GM23338 (cell line): ENCODE data around the gene PGAM5.

ENCODE experiments used
- CREB1 ChIP-seq: fragments of 250-450 bp; sonication (Bioruptor Pico); IDR thresholded peaks from 2 replicates; pipeline ENCODE4 v1.5.0; 2020; ENCODE audit warnings: low read depth, mild to moderate bottlenecking, moderate library complexity
- EZH2 ChIP-seq: fragments of 200-600 bp; sonication (generic); IDR thresholded peaks from one replicate; pipeline ENCODE4 v1.8.0; 2017; ENCODE audit warnings: antibody characterized with exemption, mild to moderate bottlenecking, low read depth; ENCODE audit not compliant: unreplicated experiment
- EZH2phosphoT487 ChIP-seq: fragments of 200-600 bp; sonication (generic); IDR thresholded peaks from one replicate; pipeline ENCODE4 v1.8.1; 2018; ENCODE audit warnings: antibody characterized with exemption; ENCODE audit not compliant: unreplicated experiment
- JUNB ChIP-seq: IDR thresholded peaks from one replicate; pipeline ENCODE4 v1.6.1; 2016; ENCODE audit warnings: antibody characterized with exemption; ENCODE audit not compliant: unreplicated experiment
- NANOG ChIP-seq: IDR thresholded peaks from 2 replicates; pipeline ENCODE4 v1.6.1; 2016; ENCODE audit warnings: antibody characterized with exemption, borderline replicate concordance
- POLR2AphosphoS5 ChIP-seq: IDR thresholded peaks from 2 replicates; pipeline ENCODE4 v1.6.1; 2016; ENCODE audit warnings: antibody characterized with exemption, low read depth
- ZNF114 ChIP-seq: fragments of 250-450 bp; sonication (Bioruptor Pico); IDR thresholded peaks from 2 replicates; pipeline ENCODE4 v1.5.0; 2020; ENCODE audit warnings: mild to moderate bottlenecking, moderate library complexity
- TF ChIP-seq, protein P1 (sequence below), 2 experiments: fragments of 200-600 bp in 1 of 2; sonication (generic) in 1 of 2; conservative IDR thresholded peaks; 2 replicates each; pipeline versions ENCODE4 v1.5.1 to v1.6.1; 2016 to 2017; ENCODE audit warnings: antibody characterized with exemption in 2 of 2, low read depth in 2 of 2, mild to moderate bottlenecking in 2 of 2, moderate library complexity in 1 of 2
- TF ChIP-seq, protein P2 (sequence below): IDR thresholded peaks from one replicate; pipeline ENCODE4 v1.6.1; 2018; ENCODE audit warnings: antibody characterized with exemption; ENCODE audit not compliant: unreplicated experiment

DNA sequence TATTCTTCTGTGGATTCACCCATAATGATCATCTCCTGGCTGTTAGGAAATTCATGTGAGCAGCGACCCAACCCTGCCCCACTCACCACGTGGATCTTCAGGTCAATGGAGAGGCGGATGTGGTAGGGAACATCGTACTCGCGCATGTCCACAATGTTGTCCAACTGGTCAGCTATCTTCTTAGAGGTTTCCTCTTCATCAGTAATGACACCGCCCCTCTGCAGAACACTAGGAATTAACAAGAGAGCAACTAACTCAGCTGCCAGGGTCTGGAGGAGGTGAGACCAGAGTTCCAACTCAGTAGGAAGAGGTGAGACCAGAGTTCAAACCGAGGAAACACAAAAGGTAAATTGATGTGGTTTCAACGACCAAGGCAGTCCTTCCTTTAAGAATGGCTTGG is 33.1 kb upstream of the PGAM5 start:
- no peak for TF ChIP-seq NANOG
- TF ChIP-seq JUNB, result no peak
- TF ChIP-seq, protein P1, sequence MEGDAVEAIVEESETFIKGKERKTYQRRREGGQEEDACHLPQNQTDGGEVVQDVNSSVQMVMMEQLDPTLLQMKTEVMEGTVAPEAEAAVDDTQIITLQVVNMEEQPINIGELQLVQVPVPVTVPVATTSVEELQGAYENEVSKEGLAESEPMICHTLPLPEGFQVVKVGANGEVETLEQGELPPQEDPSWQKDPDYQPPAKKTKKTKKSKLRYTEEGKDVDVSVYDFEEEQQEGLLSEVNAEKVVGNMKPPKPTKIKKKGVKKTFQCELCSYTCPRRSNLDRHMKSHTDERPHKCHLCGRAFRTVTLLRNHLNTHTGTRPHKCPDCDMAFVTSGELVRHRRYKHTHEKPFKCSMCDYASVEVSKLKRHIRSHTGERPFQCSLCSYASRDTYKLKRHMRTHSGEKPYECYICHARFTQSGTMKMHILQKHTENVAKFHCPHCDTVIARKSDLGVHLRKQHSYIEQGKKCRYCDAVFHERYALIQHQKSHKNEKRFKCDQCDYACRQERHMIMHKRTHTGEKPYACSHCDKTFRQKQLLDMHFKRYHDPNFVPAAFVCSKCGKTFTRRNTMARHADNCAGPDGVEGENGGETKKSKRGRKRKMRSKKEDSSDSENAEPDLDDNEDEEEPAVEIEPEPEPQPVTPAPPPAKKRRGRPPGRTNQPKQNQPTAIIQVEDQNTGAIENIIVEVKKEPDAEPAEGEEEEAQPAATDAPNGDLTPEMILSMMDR (conservative IDR thresholded peaks at IDR 0.05; ENCODE audit: low read depth in 2 of 2), result no peak
- no peak for TF ChIP-seq CREB1
- no peak for TF ChIP-seq EZH2
- no peak for TF ChIP-seq ZNF114 (CRISPR knock-in tag)
- no peak for TF ChIP-seq EZH2phosphoT487
- TF ChIP-seq, protein P2, sequence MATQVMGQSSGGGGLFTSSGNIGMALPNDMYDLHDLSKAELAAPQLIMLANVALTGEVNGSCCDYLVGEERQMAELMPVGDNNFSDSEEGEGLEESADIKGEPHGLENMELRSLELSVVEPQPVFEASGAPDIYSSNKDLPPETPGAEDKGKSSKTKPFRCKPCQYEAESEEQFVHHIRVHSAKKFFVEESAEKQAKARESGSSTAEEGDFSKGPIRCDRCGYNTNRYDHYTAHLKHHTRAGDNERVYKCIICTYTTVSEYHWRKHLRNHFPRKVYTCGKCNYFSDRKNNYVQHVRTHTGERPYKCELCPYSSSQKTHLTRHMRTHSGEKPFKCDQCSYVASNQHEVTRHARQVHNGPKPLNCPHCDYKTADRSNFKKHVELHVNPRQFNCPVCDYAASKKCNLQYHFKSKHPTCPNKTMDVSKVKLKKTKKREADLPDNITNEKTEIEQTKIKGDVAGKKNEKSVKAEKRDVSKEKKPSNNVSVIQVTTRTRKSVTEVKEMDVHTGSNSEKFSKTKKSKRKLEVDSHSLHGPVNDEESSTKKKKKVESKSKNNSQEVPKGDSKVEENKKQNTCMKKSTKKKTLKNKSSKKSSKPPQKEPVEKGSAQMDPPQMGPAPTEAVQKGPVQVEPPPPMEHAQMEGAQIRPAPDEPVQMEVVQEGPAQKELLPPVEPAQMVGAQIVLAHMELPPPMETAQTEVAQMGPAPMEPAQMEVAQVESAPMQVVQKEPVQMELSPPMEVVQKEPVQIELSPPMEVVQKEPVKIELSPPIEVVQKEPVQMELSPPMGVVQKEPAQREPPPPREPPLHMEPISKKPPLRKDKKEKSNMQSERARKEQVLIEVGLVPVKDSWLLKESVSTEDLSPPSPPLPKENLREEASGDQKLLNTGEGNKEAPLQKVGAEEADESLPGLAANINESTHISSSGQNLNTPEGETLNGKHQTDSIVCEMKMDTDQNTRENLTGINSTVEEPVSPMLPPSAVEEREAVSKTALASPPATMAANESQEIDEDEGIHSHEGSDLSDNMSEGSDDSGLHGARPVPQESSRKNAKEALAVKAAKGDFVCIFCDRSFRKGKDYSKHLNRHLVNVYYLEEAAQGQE, result no peak
- TF ChIP-seq POLR2AphosphoS5, result no peak
